T-helper 2 cell treated with Interferon-gamma antibody and Interleukin-4, amounts not matched to agents 5 μg/mL and 100 μg/mL, for 36 hours (primary cell): ENCODE measurements around the gene FERMT1.
"Not testable (repeated sequence)": the region's sequence is repeated elsewhere in the genome, so short reads cannot be mapped to it uniquely, and the experiment has no call there.

ENCODE experiments used
- DNase-seq: peaks from one replicate; pipeline ENCODE4 v3.0.0; 2021; ENCODE audit warnings: low spot score
- H3K27ac Mint-ChIP-seq: one replicate; pipeline ENCODE4 v1.8.0; 2021; ENCODE audit warnings: mild to moderate bottlenecking, mixed read lengths
- H3K27me3 Mint-ChIP-seq: one replicate; pipeline ENCODE4 v1.8.0; 2021; ENCODE audit warnings: low read depth, mixed read lengths
- H3K36me3 Mint-ChIP-seq: one replicate; pipeline ENCODE4 v1.8.0; 2021; ENCODE audit warnings: low read depth, mixed read lengths
- H3K4me1 Mint-ChIP-seq: one replicate; pipeline ENCODE4 v1.8.0; 2021; ENCODE audit warnings: low read depth, mixed read lengths
- H3K4me3 Mint-ChIP-seq: one replicate; pipeline ENCODE4 v1.8.0; 2022; ENCODE audit warnings: mild to moderate bottlenecking, moderate library complexity, mixed read lengths
- H3K9me3 Mint-ChIP-seq: one replicate; pipeline ENCODE4 v1.8.0; 2021; ENCODE audit warnings: mixed read lengths

Gene FERMT1

DNA sequence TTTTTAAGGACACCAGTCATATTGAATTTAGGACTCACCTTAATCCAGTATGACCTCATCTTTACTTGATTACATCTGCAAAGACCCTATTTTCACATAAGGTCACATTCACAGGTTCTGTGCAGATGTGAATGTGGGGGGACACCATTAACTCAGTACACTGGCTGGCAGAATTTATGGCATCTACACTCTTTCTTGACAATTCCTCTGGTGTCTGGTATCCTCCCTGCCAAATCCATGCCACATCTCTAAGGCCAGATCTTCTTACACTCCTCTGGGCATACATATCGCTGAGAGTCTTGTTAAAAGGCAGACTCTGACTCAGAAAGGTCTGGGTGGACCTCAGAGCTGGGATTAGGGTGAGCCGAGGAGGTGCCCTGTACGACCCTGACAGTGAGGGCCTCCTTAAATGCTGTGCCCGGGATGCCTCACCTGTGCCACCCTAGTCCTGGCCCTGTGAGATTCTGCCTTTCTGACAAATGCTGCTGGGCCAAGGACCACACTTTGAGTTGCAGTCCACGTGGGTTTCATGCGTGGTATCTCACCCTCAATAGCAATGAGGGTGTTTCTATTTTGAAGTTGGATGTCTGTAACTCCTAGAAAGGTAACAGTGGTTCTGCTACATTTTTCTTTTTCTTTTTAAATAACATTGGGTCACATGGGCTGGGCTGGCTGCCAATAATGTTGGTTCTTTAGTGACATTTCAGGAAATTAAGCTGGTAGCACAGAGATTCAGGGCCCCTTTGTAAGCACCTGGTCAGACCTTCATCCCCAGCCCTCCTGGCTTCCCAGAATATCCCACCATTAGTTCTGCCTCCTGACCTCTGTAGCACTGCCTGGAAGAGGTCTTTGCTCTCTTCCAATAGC lies 51.8 kb downstream of the FERMT1 start:
- Mint-ChIP-seq H3K27me3 (peaks cover 10% of the 10 kb centered on the region), H3K27ac (no peak overlapping the region), H3K4me3 (no peak overlapping the region), H3K36me3 (no peaks in the 10 kb centered on the region), H3K9me3 (no peaks in the 10 kb centered on the region), H3K4me1 (peaks cover 3% of the 10 kb centered on the region)
- no peak for DNase-seq

DNA sequence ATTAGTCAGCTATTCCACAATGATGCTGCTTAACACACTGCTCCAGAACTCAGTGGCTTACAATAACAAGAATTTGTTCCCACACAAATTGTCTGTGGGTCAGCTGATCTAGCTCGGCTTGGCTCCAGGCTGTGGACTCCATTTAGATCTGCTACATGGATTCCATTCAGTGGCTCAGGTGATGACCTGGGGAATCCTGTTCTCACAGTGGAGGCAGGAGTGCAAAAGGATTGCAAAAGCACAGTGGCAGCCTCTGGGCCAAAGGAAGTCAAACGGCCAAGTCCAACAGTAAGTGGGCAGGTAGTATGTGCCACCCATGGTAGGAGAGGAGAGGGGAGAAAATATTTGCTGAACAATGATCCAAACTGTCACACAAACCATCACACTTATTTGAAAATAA lies 53.2 kb downstream of the FERMT1 start:
- Mint-ChIP-seq H3K4me1 (peaks cover 3% of the 10 kb centered on the region), H3K27me3 (peaks cover 14% of the 10 kb centered on the region), H3K9me3 (no peaks in the 10 kb centered on the region), H3K36me3 (no peaks in the 10 kb centered on the region), H3K27ac (no peak overlapping the region), H3K4me3 (no peak overlapping the region)
- no peak for DNase-seq

DNA sequence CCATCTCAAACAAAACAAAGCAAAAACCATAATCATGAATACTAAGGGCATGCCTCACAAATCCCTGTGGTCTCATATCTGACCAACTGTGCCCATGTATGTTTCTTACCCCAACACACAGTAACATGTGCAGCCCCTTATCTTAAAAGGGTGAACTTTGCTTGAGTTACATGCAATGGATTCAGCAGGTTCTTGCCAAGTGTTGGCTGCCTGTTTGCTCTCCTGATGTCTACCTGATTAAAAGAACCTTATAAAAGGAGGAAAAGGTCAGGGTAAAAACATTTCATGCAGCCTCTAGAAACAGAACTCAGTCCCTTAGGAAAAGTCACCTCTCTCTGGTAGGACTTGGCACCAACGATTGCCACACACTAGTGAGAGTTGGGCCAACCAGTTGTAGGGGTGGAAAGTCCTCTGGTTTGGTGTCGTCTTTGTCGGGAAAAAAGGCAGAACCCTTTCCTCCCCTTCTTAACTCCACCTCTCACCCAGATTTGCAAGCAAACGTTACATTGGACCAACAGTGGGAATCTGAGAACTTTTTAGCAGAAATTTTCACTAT lies 55.0 kb downstream of the FERMT1 start:
- Mint-ChIP-seq H3K4me1 (no peaks in the 10 kb centered on the region), H3K27ac (no peak overlapping the region), H3K27me3 (peaks cover 10% of the 10 kb centered on the region), H3K36me3 (no peaks in the 10 kb centered on the region), H3K9me3 (no peaks in the 10 kb centered on the region), H3K4me3 (no peak overlapping the region)
- no peak for DNase-seq

DNA sequence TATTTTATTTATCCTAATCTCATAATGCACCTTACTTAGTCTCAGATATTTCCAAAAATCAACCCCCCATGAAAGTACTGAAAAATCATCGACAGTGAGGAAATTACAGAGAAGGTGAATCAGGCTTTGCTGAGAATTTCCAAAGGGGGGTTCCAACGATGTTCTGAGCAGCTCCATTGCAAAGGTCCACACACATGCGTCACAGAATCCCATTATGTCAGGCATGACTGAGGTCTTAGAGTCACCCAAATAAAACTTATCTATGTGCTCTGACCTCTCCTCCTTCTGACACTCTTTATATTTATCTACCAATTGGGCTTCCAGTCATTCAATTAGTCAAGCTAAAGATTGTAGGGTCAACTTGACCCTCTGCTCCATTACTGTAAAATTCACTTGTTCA lies 56.2 kb downstream of the FERMT1 start:
- H3K27ac Mint-ChIP-seq, result no peak overlapping the region
- H3K4me3 Mint-ChIP-seq, result no peak overlapping the region
- H3K36me3 Mint-ChIP-seq, result no peaks in the 10 kb centered on the region
- H3K4me1 Mint-ChIP-seq, result peaks cover 2% of the 10 kb centered on the region
- H3K9me3 Mint-ChIP-seq, result no peaks in the 10 kb centered on the region
- DNase-seq, result no peak
- peaks cover 10% of the 10 kb centered on the region for H3K27me3 Mint-ChIP-seq

DNA sequence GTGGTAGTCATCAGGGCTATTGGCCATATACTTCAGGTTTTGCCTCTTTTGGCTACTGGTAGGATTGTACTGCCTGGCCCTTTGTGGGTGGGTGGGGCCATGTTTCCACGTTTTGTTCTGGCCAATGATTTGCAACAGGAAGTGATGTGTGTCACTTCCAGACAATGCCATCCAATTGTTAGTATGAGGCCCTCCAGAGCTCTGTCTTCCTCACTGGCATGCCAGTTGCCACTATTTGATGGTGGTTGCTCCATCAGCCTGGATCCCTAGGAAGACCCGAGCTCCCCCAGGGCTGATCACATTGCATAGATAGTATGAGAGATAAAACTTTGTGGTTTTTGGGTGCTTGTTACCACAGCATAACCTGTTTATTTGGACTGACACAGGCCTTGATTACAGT lies 61.3 kb downstream of the FERMT1 start:
- peaks cover 2% of the 10 kb centered on the region for H3K4me1 Mint-ChIP-seq
- no peak overlapping the region for H3K27ac Mint-ChIP-seq
- no peaks in the 10 kb centered on the region for H3K9me3 Mint-ChIP-seq
- no peak overlapping the region for H3K4me3 Mint-ChIP-seq
- no peak for DNase-seq
- peaks cover 16% of the 10 kb centered on the region for H3K27me3 Mint-ChIP-seq
- no peaks in the 10 kb centered on the region for H3K36me3 Mint-ChIP-seq

DNA sequence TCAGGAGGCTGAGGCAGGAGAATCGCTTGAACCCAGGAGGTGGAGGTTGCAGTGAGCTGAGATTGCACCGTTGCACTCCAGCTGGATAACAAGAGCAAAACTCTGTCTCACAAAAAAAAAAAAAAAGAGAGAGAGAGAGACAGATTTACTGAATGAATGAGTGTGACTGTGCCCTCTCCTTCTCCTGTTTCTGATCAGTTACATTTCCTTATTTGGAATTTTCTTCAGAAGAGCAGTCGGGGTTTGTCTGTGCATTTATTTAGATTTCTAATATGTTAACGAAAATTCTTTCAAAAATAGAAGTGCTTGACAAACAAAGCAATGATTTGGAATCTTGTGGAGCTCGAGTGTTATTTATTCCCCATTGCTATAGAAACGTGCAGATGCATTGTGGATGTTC lies 62.6 kb downstream of the FERMT1 start:
- DNase-seq, result no peak
- Mint-ChIP-seq H3K27ac (no peak overlapping the region), H3K36me3 (no peaks in the 10 kb centered on the region), H3K9me3 (no peaks in the 10 kb centered on the region), H3K4me1 (peaks cover 2% of the 10 kb centered on the region), H3K4me3 (no peak overlapping the region), H3K27me3 (peaks cover 11% of the 10 kb centered on the region)

DNA sequence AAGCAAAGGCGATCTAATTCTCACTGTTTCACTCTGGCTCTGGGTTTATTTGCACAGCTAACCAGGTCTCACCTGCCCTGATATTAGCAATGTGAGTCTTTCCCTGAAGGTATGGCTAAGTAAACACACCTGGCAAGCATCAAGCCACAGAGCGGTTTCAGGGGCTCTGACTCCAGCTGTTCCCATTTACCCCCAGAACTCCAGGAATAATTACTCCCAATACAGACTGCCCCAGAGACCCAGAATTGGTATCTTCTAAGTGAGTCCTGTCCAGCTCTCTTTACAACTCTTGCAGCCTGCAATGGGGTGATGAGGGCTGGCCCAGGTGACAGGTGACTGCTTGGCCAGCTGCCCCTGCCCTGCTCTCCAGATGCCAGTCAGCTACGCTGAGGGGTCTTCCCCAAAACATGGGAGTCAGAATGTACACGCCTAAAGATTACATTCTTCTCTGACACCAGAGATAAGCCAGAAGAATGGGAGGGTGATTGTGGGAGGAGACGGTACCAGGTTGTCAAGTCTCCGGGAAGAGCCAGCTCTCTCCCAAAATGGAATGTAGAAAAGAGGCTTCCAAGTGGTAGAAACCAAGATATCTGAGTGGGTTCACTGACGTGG lies 64.0 kb downstream of the FERMT1 start:
- H3K4me1 Mint-ChIP-seq, result peaks cover 2% of the 10 kb centered on the region
- H3K4me3 Mint-ChIP-seq, result no peak overlapping the region
- DNase-seq, result no peak
- no peaks in the 10 kb centered on the region for H3K36me3 Mint-ChIP-seq
- no peaks in the 10 kb centered on the region for H3K9me3 Mint-ChIP-seq
- H3K27ac Mint-ChIP-seq, result no peak overlapping the region
- H3K27me3 Mint-ChIP-seq, result peaks cover 21% of the 10 kb centered on the region

DNA sequence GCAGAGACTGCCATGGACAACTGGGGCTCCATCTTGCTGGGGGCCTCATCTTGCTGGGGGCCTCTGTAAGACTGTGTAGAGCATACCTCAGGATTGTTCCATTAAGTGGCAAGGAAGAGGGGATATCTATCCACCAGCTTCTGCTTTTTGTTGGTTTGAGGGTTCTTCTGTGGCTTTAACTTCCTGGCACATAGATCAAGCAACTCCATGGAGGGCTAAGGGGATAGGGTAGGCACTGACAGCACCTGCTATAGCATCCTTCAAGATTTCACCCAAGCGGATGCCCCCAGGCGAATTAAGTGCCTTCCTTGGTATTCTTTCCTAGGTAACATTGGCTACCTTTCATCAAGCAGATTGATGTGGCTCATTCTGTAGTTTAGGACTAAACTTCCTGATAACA lies 65.1 kb downstream of the FERMT1 start:
- DNase-seq, result no peak
- Mint-ChIP-seq H3K27ac (no peak overlapping the region), H3K4me1 (peaks cover 2% of the 10 kb centered on the region), H3K27me3 (peaks cover 31% of the 10 kb centered on the region), H3K9me3 (no peaks in the 10 kb centered on the region), H3K36me3 (no peaks in the 10 kb centered on the region), H3K4me3 (no peak overlapping the region)

DNA sequence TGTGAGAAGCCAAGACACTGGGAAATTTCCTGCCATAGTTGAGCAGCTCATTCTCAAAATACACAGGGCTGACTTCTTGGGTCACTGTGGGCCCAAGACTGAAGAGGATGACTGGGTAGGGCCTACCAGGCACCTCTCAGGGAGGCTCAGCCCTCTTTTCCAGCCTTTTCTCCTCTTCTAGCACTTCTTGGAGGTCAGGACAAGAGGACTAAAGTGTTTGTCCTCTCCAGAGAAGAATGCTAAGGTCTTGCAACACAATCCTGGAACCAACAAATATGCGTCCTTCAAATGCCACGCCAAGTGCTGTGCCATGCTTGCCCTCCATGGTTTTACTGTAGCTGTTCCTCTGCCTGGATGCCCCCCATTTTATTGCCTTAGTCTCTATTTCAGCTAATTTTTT lies 65.7 kb downstream of the FERMT1 start:
- Mint-ChIP-seq H3K27ac (no peak overlapping the region), H3K36me3 (no peaks in the 10 kb centered on the region), H3K27me3 (peaks cover 31% of the 10 kb centered on the region), H3K4me3 (no peak overlapping the region), H3K9me3 (no peaks in the 10 kb centered on the region), H3K4me1 (peaks cover 2% of the 10 kb centered on the region)
- DNase-seq, result no peak

DNA sequence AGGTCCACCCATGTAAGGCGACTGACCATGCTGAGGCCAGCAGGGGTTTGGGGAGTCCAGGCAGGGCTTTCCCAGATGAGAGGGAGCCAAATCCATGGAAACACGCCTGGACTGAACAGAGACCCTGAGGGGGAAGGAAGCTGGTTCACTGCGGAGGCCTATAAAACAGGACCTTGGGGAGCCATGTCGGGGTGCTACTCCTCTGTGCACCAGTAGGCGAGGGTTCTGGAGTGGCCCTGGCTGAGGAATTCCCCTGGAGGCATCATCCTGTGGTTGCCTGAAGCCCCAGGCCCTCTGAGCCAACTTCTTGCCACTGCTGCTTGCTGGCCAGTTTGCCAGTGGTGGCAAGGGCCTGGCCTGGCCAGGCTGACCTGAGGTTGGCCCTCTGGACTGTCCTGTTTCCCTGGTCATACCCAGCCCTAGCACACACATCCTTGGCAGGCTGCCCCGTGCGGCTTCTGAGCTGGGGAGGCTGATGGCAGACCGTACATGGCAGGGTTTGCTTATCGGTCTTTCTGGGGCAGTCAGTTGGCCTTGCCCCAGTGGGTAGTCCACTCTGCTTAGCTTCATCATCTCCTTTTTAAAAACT lies 66.8 kb downstream of the FERMT1 start:
- Mint-ChIP-seq H3K4me3 (no peak overlapping the region), H3K27ac (no peak overlapping the region), H3K27me3 (peaks cover 42% of the 10 kb centered on the region), H3K36me3 (no peaks in the 10 kb centered on the region), H3K9me3 (no peaks in the 10 kb centered on the region), H3K4me1 (no peaks in the 10 kb centered on the region)
- DNase-seq, result no peak

DNA sequence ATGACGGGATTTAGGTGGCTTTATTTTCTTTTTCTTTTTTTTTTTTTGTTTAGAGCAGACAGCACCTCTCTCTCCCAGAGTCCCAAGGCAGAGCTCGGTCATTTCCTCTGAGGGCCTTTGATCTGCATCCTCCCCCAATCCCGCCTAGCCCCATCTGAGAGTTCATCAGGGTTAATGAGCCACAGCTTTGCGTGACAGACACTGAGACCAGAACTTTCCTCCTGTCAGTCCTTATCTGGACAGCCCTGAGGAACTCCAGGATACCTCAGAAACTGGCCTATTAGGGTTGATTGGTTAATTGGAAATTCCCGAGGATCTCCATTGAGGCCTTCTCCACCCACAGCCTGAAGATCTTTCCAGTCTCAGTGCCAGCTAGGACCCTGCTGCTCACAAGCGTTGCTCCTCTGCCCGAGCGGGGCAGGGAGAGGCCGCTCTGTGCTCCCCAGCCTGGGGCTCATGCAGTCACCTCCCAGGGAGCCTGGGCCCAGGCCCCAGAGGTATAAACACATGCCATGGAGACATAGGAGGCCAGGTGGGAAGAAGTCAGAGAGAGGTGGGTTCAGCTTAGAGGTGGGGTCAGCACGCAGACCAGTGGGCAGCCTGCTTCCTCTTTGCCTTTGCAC lies 67.6 kb downstream of the FERMT1 start:
- Mint-ChIP-seq H3K36me3 (no peaks in the 10 kb centered on the region), H3K27ac (no peak overlapping the region), H3K9me3 (no peaks in the 10 kb centered on the region), H3K4me3 (no peak overlapping the region), H3K27me3 (peaks cover 50% of the 10 kb centered on the region), H3K4me1 (no peaks in the 10 kb centered on the region)
- DNase-seq, result no peak

DNA sequence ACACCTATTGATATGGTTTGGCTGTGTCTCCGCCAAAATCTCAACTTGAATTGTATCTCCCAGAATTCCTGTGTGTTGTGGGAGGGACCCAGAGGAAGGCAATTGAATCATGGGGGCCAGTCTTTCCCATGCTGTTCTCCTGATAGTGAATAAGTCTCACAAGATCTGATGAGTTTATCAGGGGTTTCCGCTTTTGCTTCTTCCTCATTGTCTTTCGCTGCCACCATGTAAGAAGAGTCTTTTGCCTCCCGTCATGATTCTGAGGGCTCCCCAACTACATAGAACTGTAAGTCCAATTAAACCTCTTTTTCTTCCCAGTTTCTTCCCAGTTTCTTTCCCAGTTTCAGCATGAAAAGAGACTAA lies 68.2 kb downstream of the FERMT1 start:
- H3K36me3 Mint-ChIP-seq, result not testable (repeated sequence)

DNA sequence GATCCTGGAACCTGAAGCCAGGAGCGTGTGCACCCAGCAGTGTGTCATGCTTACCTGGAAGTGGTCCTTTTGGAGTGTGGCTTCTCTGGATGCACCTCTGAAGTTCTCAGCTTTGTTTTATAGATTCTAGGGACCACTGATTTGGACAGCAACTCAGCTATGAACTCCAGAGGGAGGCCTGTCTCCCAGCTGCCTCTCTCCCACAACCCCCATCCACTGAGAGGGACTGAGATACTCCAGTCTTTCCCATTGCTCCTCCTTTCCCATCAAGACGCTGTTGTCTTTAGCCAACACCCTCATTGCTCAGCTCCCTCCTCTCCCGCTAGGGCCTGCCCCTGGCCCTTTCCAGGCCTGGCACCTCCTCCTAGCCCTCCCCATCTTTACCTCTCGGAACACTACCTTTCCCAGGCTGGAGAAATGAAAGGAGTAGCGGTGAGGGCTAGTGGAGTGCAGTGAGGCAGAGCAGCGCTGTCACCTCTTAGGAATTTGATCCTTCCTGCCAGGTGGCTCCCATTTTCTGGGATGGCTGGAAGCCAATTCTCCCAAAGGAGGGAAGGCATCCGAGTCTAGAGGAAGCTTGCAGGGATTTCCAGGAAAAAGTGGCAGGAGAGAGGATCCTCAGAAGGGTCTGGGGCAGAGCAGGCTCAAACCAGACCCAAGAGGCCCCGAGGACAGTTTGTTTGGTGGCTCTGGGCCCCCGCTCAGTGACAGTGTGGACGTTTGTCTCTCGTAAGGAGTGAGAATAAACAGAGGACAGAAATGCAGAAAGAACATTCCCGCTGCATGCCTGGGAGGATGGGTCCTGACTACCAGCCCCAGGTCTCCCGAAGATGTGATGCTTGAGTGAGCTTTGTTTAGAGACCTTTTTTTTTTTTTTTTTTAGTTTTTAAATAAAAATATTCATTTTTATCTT lies 68.8 kb downstream of the FERMT1 start, which contains the start of gene LRRN4:
Gene LRRN4 (minus strand): TSS at position 285 of the 913 bp plus-strand sequence. CDS start 1,261 bp downstream, outside the sequence.
- Mint-ChIP-seq H3K4me1 (no peaks in the 10 kb centered on the region), H3K4me3 (peak within 1 kb of the TSS; percentile 53), H3K27me3 (peaks cover 49% of the 10 kb centered on the region), H3K36me3 (no peaks in the 10 kb centered on the region), H3K9me3 (no peaks in the 10 kb centered on the region), H3K27ac (no peak within 1 kb of the TSS)
- no peak for DNase-seq

More for the DNA sequence above, 68.2 kb downstream of the FERMT1 start:
- peaks cover 50% of the 10 kb centered on the region for H3K27me3 Mint-ChIP-seq
- not testable (repeated sequence) for H3K9me3 Mint-ChIP-seq, H3K4me1 Mint-ChIP-seq, H3K4me3 Mint-ChIP-seq, DNase-seq, H3K27ac Mint-ChIP-seq
